Retina (tissue), 1 donor: Measurements from ENCODE around the gene MUC4.
"Not testable (repeated sequence)": the region's sequence is repeated elsewhere in the genome, so short reads cannot be mapped to it uniquely, and the experiment has no call there.

Source experiments
- DNase-seq: peaks from one replicate; pipeline ENCODE4 v3.0.0-alpha.2; 2016

MUC4 gene

GRCh38 chr3:195834675-195835583 is 23.2 kb upstream of the MUC4 start:
- no peak for DNase-seq

DNA sequence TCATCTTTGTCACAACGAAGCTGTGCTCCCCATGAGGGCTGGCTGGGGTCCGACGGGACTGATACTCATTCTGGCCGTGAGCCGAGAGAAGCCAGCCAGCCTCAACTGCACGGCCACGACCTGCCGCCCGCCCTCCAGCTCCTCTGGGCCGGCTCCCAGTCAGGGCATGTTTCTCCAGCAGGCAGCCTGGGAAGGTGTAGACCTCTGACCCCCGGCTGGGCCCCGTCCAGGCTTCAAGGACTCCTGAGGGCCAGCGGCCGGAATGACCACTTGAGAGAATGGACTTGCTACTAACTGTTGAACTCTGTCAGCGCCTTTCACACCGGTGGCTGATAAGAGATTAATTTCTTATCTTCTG is 18.1 kb upstream of the MUC4 start:
- DNase-seq, result no peak

DNA sequence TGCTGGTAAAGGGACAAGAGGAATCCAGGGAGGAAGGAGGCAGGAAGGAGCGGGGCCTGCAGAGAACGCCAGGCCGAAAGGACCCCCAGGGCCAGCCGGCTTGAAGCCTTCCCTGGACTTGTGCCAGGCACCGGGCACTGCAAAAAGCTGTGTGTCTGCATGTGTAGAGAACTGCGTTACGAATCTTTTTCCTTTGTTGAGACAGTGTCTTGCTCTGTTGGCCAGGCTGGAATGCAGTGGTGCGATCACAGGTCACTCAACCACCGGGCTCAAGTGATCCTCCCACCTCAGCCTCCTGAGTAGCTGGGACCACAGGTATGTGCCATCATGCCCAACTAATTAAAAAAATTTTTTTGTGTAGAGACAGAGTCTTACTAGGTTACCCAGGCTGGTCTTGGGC is 17.0 kb upstream of the MUC4 start:
- no peak for DNase-seq

DNA sequence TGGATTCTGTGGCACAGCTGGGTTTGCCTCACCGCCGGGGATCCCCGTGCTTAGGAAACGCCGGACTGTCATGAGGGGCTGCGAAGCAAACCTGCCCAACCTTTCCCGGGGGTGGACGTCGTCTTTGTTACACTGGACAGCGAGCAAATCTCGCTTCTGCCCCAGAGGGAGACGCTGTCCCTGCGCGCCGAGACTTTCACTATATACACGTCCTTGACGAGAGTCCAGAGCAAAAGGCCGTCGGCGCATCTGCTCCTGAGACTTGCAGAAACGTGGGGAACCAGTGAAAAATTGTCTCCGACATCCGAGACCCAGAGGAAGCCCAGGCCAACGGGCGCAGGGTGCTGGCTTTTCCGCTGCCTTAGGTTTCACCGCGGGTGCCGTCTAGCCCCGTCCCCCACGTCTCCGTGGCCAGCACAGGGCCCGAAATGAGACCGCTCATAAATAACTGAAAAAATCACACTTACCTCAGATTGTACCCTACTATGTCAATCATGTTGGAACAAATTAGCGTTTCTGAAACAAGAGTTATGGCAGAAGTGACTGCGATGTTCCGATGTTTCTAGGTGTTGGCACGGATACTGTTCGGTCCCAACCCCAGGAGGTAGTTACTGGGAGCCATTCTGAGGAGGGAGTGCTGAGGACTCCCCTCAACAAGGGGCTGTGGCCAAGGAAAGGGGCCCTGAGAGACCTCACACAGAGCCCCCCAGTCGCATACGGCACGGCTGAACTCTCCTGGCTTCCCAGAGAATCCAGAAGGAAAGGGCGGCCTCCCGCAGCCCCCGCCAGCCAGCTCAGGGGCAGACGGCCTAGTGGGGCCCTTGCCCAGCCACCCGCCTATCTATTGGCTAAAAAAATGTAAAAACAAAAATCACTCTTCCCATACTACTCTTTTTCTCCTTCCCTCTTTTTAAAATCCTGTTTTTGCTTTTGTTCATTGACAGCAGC is 14.4 kb upstream of the MUC4 start:
- DNase-seq, result no peak

GRCh38 chr3:195825191-195825588 is 13.5 kb upstream of the MUC4 start:
- no peak for DNase-seq

DNA sequence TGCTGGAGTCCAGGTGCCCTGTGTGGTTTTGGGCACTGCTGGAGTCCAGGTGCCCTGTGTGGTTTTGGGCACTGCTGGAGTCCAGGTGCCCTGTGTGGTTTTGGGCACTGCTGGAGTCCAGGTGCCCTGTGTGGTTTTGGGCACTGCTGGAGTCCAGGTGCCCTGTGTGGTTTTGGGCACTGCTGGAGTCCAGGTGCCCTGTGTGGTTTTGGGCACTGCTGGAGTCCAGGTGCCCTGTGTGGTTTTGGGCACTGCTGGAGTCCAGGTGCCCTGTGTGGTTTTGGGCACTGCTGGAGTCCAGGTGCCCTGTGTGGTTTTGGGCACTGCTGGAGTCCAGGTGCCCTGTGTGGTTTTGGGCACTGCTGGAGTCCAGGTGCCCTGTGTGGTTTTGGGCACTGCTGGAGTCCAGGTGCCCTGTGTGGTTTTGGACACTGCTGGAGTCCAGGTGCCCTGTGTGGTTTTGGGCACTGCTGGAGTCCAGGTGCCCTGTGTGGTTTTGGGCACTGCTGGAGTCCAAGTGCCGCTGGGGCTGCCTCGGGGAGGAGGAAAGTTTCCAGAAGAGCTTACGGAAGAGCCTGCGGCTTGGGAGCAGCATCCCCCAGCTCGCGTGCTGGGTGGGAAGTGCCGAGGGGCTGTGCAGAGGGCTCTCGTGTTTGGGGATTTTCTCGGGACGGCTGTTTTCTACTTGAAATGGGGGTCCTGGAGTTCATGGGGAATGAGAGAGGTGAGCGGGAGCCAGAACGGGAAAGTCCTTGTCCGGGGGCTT is 12.9 kb upstream of the MUC4 start:
- not testable (repeated sequence) for DNase-seq

DNA sequence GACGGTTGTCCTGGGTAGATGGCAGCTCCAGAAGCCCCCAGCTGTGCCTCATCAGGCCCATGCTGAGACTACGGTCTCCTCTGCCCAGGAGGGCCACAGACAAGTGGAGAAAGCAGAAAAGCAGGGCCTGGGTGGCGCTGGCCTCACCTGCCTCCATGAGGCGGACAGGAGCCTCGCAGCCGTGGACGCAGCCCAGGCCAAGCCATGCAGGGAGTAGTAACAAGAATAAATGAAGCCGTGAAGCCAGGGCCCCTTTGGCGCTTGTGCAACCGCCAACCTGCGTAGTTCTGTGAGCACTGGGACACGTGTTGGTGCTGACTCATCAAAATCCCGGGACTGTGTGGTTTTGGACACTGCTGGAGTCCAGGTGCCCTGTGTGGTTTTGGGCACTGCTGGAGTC is 12.3 kb upstream of the MUC4 start:
- DNase-seq, result no peak

DNA sequence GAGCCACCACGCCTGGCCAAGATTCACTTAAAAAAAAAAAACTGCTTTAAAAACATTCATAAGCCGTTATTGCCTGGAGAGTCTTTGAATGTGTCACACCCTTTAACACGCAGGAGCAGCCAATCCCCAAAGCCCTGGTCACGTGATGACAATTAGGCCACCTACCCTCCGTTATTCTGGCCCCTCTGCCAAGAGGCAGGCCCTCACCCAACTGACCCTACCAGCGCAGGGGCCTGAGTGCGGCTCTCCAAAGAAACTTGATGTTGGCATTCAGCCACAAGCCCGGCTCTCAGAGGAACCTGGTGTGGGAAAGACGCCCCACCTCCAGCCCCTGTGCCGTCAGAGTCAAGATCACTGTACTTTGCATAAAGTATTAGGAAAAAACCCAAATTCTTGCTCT is 11.6 kb upstream of the MUC4 start:
- no peak for DNase-seq

DNA sequence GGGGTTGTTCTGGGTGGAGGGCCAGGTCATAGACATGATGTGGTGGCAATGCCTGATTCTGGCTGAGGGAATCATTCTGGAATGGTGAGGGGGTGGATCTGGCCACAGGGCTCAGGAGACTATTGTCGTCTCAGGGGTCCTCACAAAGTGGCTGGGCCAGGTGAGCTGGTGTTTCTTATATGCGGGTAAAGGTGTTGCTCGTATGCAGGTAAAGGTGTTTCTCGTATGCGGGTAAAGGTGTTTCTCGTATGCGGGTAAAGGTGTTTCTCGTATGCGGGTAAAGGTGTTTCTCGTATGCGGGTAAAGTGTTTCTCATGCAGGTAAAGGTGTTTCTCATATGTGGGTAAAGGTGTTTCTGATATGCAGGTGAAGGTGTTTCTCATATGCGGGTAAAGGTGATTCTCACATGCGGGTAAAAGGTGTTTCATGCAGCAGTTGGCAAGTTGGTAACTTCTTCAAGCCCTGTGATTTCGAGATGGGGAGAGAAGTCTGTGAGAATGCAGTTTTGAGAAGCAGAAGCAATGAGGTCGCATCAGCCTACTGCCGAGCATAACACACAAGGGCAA is 10.5 kb upstream of the MUC4 start:
- DNase-seq, result no peak

- DNase-seq, result no peak
These were observed 9.8 kb upstream of the MUC4 start for GRCh38 chr3:195821403-195822130.

DNA sequence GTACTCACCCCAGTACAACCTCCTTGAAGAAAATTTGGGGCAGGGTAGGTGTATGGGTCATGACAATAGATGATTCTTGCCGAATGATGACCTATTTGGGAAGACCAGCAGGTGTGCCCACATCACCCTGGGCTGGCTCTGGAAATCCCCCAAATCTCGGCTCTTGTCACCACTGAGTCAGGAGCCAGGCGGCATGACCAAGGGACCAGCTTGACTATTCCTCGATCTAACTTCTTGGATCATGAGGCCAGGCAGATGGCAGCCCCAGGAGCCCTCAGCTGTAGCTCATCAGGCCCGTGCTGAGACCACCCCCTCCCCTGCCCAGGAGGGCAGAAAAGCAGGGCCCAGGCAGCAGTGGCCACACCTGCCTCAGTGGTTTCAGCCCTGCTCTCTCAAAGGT is 9.2 kb upstream of the MUC4 start:
- no peak for DNase-seq

- DNase-seq, result no peak
These were observed 8.5 kb upstream of the MUC4 start for GRCh38 chr3:195820186-195820585.

DNA sequence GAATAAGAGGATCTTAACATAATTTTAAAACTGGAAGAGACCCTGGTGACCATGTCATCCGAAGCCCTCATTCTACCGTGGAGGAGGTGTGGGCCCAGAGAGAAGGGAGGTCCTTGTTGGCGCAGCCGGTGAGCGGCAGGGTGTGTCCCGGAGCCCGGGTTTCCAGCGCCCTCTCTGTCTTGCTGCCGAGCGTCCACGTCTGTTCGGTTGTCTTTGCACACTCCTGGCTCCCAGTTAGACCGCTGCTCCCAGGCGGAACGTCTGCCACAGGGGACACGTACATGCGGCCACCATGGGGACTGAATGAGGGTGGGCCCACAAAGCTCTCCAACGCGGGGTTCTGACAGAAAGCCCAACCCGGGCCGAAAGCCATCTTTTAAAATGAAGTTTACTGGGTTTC is 6.6 kb upstream of the MUC4 start:
- no peak for DNase-seq

GRCh38 chr3:195817578-195818135 is 5.9 kb upstream of the MUC4 start:
- DNase-seq, result no peak

DNA sequence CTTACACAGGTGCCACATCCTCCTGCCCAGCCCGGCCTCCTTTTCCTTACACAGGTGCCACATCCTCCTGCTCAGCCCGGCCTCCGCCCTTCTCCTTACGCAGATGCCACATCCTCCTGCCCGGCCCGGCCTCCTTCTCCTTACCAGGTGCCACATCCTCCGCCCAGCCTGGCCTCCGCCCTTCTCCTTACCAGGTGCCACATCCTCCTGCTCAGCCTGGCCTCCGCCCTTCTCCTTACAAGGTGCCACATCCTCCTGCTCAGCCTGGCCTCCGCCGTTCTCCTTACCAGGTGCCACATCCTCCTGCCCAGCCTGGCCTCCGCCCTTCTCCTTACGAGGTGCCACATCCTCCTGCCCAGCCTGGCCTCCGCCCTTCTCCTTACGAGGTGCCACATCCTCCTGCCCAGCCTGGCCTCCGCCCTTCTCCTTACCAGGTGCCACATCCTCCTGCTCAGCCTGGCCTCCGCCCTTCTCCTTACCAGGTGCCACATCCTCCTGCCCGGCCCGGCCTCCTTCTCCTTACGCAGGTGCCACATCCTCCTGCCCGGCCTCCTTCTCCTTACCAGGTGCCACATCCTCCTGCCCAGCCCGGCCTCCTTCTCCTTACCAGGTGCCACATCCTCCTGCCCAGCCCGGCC is 4.7 kb upstream of the MUC4 start:
- not testable (repeated sequence) for DNase-seq

- DNase-seq, result no peak
These were observed 3.5 kb upstream of the MUC4 start for GRCh38 chr3:195815169-195815771.

- no peak for DNase-seq
These were observed 2.3 kb upstream of the MUC4 start for GRCh38 chr3:195813916-195814640.

DNA sequence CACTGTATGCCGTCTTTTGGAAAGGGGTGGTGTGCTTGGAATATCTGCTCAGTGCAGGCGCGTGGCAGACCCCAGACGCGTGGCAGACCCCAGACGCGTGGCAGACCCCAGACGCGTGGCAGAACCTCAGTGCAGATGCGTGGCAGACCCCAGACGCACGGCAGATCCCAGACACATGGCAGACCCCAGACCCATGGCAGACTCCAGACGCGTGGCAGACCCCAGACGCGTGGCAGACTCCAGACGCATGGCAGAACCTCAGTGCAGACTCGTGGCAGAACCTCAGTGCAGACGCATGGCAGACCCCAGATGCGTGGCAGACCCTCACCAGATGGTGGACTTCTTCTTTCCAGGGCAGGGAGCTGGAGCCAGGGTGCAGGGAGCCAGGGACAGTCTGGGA is 637 bp upstream of the MUC4 start:
- no peak for DNase-seq

DNA sequence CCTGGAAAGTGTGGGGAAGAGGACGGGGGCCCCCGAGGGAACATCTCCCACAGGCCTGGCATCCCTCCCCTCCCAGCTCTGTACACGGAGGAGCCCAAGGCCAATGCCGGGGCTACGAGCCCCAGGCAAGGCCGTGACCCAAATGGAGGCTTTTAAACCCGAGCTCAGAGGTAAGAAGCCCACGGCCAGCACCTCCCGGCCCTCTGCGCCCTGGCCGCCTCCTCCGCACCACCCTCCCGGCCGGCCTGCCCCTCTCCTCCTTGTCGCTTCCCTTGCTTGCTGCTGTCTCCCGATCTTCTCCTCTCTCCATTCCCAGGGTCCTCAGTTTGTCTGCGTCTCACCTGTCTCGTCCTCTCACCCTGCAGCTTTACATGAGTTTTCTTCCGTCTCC is 1.3 kb downstream of the MUC4 start:
- DNase-seq, result no peak

- no peak for DNase-seq
These were observed 1.8 kb downstream of the MUC4 start for GRCh38 chr3:195809796-195810454.
